Measurements from ENCODE around the gene NXPE4.
"Not testable (repeated sequence)": the region's sequence is repeated elsewhere in the genome, so short reads cannot be mapped to it uniquely, and the experiment has no call there.

GRCh38 chr11:114613094-114613493 lies 17.5 kb upstream of the NXPE4 start:
- not testable (repeated sequence) for TF ChIP-seq CTCF, POLR2A (IDR thresholded peaks at IDR 0.05)
